Measurements from ENCODE around the gene TOGARAM1. TPM values are rescaled to one million over a fixed set of nuclear protein-coding genes. Genes with fewer than 3 reads are reported as not detected.

The TOGARAM1 gene
- total RNA-seq, 1 donor = 19.1 TPM

GRCh38 chr14:44982594-44982993 is 20.6 kb downstream of the TOGARAM1 start:
- no peaks in the 10 kb centered on the region for H3K4me1 ChIP-seq (ENCODE audit: insufficient read depth, low read length)
- H3K27me3 ChIP-seq (ENCODE audit: insufficient read depth, low read length) = no peaks in the 10 kb centered on the region
- no peaks in the 10 kb centered on the region for H3K9me3 ChIP-seq (ENCODE audit: low read depth, low read length)
- no peak overlapping the region for H3K4me3 ChIP-seq (ENCODE audit: low read length)

- no peak overlapping the region for H3K4me3 ChIP-seq (ENCODE audit: low read length)
- no peaks in the 10 kb centered on the region for H3K4me1 ChIP-seq (ENCODE audit: insufficient read depth, low read length)
- H3K9me3 ChIP-seq (ENCODE audit: low read depth, low read length) = no peaks in the 10 kb centered on the region
- H3K27me3 ChIP-seq (ENCODE audit: insufficient read depth, low read length) = no peaks in the 10 kb centered on the region
These were observed 26.7 kb downstream of the TOGARAM1 start for GRCh38 chr14:44988694-44989093.

GRCh38 chr14:44989497-44990440 is 27.8 kb downstream of the TOGARAM1 start:
- Histone ChIP-seq H3K4me1 (ENCODE audit: insufficient read depth, low read length) (no peaks in the 10 kb centered on the region), H3K27me3 (ENCODE audit: insufficient read depth, low read length) (no peaks in the 10 kb centered on the region), H3K4me3 (ENCODE audit: low read length) (no peak overlapping the region), H3K9me3 (ENCODE audit: low read depth, low read length) (no peaks in the 10 kb centered on the region)

GRCh38 chr14:44990533-44990932 is 28.5 kb downstream of the TOGARAM1 start:
- H3K4me3 ChIP-seq (ENCODE audit: low read length) = no peak overlapping the region
- no peaks in the 10 kb centered on the region for H3K9me3 ChIP-seq (ENCODE audit: low read depth, low read length)
- H3K27me3 ChIP-seq (ENCODE audit: insufficient read depth, low read length) = no peaks in the 10 kb centered on the region
- no peaks in the 10 kb centered on the region for H3K4me1 ChIP-seq (ENCODE audit: insufficient read depth, low read length)

GRCh38 chr14:44995196-44995595 is 33.2 kb downstream of the TOGARAM1 start:
- H3K9me3 ChIP-seq (ENCODE audit: low read depth, low read length) = no peaks in the 10 kb centered on the region
- H3K4me1 ChIP-seq (ENCODE audit: insufficient read depth, low read length) = no peaks in the 10 kb centered on the region
- no peak overlapping the region for H3K4me3 ChIP-seq (ENCODE audit: low read length)
- no peaks in the 10 kb centered on the region for H3K27me3 ChIP-seq (ENCODE audit: insufficient read depth, low read length)

- H3K4me3 ChIP-seq (ENCODE audit: low read length) = no peak overlapping the region
- H3K27me3 ChIP-seq (ENCODE audit: insufficient read depth, low read length) = no peaks in the 10 kb centered on the region
- H3K9me3 ChIP-seq (ENCODE audit: low read depth, low read length) = no peaks in the 10 kb centered on the region
- H3K4me1 ChIP-seq (ENCODE audit: insufficient read depth, low read length) = no peaks in the 10 kb centered on the region
These were observed 33.8 kb downstream of the TOGARAM1 start for GRCh38 chr14:44995770-44996294.

GRCh38 chr14:45003924-45004323 is 41.9 kb downstream of the TOGARAM1 start:
- no peak overlapping the region for H3K4me3 ChIP-seq (ENCODE audit: low read length)
- no peaks in the 10 kb centered on the region for H3K27me3 ChIP-seq (ENCODE audit: insufficient read depth, low read length)

GRCh38 chr14:45015133-45015532 is 53.1 kb downstream of the TOGARAM1 start:
- no peaks in the 10 kb centered on the region for H3K4me1 ChIP-seq (ENCODE audit: insufficient read depth, low read length)
- H3K9me3 ChIP-seq (ENCODE audit: low read depth, low read length) = no peaks in the 10 kb centered on the region
- H3K27me3 ChIP-seq (ENCODE audit: insufficient read depth, low read length) = no peaks in the 10 kb centered on the region
- H3K4me3 ChIP-seq (ENCODE audit: low read length) = no peak overlapping the region

More at GRCh38 chr14:45003924-45004323, 41.9 kb downstream of the TOGARAM1 start:
- H3K4me1 ChIP-seq (ENCODE audit: insufficient read depth, low read length) = no peaks in the 10 kb centered on the region
- H3K9me3 ChIP-seq (ENCODE audit: low read depth, low read length) = no peaks in the 10 kb centered on the region

GRCh38 chr14:45028107-45028626 is 66.2 kb downstream of the TOGARAM1 start:
- Histone ChIP-seq H3K27me3 (ENCODE audit: insufficient read depth, low read length) (no peaks in the 10 kb centered on the region), H3K9me3 (ENCODE audit: low read depth, low read length) (no peaks in the 10 kb centered on the region), H3K4me1 (ENCODE audit: insufficient read depth, low read length) (no peaks in the 10 kb centered on the region), H3K4me3 (ENCODE audit: low read length) (no peak overlapping the region)

GRCh38 chr14:45034730-45035129 is 72.7 kb downstream of the TOGARAM1 start:
- Histone ChIP-seq H3K27me3 (ENCODE audit: insufficient read depth, low read length) (no peaks in the 10 kb centered on the region), H3K4me3 (ENCODE audit: low read length) (no peak overlapping the region), H3K4me1 (ENCODE audit: insufficient read depth, low read length) (no peaks in the 10 kb centered on the region), H3K9me3 (ENCODE audit: low read depth, low read length) (no peaks in the 10 kb centered on the region)

- no peaks in the 10 kb centered on the region for H3K27me3 ChIP-seq (ENCODE audit: insufficient read depth, low read length)
- no peaks in the 10 kb centered on the region for H3K9me3 ChIP-seq (ENCODE audit: low read depth, low read length)
- no peak overlapping the region for H3K4me3 ChIP-seq (ENCODE audit: low read length)
- H3K4me1 ChIP-seq (ENCODE audit: insufficient read depth, low read length) = no peaks in the 10 kb centered on the region
These were observed 76.3 kb downstream of the TOGARAM1 start for GRCh38 chr14:45038256-45038655.

- Histone ChIP-seq H3K4me1 (ENCODE audit: insufficient read depth, low read length) (no peaks in the 10 kb centered on the region), H3K4me3 (ENCODE audit: low read length) (no peak overlapping the region), H3K27me3 (ENCODE audit: insufficient read depth, low read length) (no peaks in the 10 kb centered on the region), H3K9me3 (ENCODE audit: low read depth, low read length) (no peaks in the 10 kb centered on the region)
These were observed 76.9 kb downstream of the TOGARAM1 start for GRCh38 chr14:45038865-45039264.

GRCh38 chr14:45039390-45039789 is 77.4 kb downstream of the TOGARAM1 start:
- Histone ChIP-seq H3K4me3 (ENCODE audit: low read length) (no peak overlapping the region), H3K4me1 (ENCODE audit: insufficient read depth, low read length) (no peaks in the 10 kb centered on the region), H3K9me3 (ENCODE audit: low read depth, low read length) (no peaks in the 10 kb centered on the region), H3K27me3 (ENCODE audit: insufficient read depth, low read length) (no peaks in the 10 kb centered on the region)

- H3K27me3 ChIP-seq (ENCODE audit: insufficient read depth, low read length) = no peaks in the 10 kb centered on the region
- H3K9me3 ChIP-seq (ENCODE audit: low read depth, low read length) = no peaks in the 10 kb centered on the region
- no peaks in the 10 kb centered on the region for H3K4me1 ChIP-seq (ENCODE audit: insufficient read depth, low read length)
- no peak overlapping the region for H3K4me3 ChIP-seq (ENCODE audit: low read length)
These were observed 79.7 kb downstream of the TOGARAM1 start for GRCh38 chr14:45041641-45042040.

- H3K9me3 ChIP-seq (ENCODE audit: low read depth, low read length) = no peaks in the 10 kb centered on the region
- no peaks in the 10 kb centered on the region for H3K27me3 ChIP-seq (ENCODE audit: insufficient read depth, low read length)
- H3K4me3 ChIP-seq (ENCODE audit: low read length) = no peak overlapping the region
- H3K4me1 ChIP-seq (ENCODE audit: insufficient read depth, low read length) = no peaks in the 10 kb centered on the region
These were observed 82.6 kb downstream of the TOGARAM1 start for GRCh38 chr14:45044638-45045037.

Measured in mononuclear cell (primary cell).